Measurements from ENCODE around the gene NRGN. TPM values are rescaled to one million over a fixed set of nuclear protein-coding genes. Genes with fewer than 3 reads are reported as not detected.

The NRGN gene
- polyA plus RNA-seq, 1 donor = 2.1 TPM

DNA sequence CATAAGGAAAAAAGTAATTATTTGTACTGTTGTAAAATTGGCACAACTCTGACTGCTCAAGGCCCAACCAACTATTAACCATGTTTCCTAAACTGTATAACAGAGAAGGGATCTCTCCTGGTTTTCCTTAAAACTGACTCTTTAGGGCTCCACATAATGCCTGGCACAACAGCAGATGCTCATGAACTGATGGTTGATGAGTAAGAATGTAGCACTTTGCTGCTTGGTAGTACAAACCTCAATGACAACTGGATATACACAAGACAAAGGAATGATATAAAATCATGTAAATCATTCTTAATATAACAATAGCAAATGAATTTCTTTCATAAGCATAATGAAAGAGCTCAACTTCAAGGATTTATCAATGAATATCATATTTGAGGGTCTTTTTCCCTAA, 48.8 kb downstream of the NRGN start:
- no peak for DNase-seq
- H3K4me1 ChIP-seq (ENCODE audit: control insufficient read depth, insufficient read depth, low read length) = no peaks in the 10 kb centered on the region
- H3K36me3 ChIP-seq (ENCODE audit: control insufficient read depth, insufficient read depth, low read length) = no peaks in the 10 kb centered on the region
- no peaks in the 10 kb centered on the region for H3K27me3 ChIP-seq (ENCODE audit: control insufficient read depth, insufficient read depth, low read length)
- no peak overlapping the region for H3K4me3 ChIP-seq (ENCODE audit: low read length)
- H3K27ac ChIP-seq (ENCODE audit: low read length) = no peak overlapping the region
- no peaks in the 10 kb centered on the region for H3K9me3 ChIP-seq (ENCODE audit: control insufficient read depth, low read depth, low read length)

DNA sequence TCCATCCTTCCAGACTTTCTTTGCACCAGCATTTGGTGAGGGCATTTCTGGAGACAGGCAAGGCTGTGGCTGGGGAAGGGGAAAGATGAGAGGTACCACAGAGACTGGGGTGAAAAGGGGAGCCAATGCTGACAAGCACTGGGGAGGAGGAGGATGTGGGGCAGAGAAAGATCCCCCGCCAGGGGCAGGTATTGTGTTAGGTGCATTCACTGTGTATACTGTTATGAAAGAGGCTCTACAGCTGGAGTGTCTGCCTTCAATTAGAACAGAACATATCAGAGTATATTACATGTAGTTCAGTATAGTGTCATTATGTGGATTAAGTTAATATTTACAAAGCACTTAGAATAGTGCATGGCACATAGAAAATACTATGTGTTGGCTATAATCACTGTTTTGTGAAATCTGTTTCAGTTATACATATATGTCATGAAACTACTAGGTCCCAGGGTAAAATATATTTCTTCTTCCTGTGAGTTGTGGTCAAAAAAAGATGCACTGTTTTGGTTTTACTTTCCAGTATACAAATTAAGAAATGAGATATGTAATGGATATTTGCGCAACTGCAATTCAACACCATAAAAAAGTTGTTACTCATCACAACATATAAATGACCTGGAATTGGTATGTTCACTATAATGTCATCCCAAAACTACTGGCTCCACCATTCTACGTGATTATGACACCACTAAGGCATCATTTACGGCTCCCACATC, 52.0 kb downstream of the NRGN start:
- H3K9me3 ChIP-seq (ENCODE audit: control insufficient read depth, low read depth, low read length) = no peaks in the 10 kb centered on the region
- no peaks in the 10 kb centered on the region for H3K27me3 ChIP-seq (ENCODE audit: control insufficient read depth, insufficient read depth, low read length)
- no CpG with 5 or more reads among the region's 4 CpGs for WGBS (ENCODE audit: insufficient coverage, low lambda C conversion rate)
- no peaks in the 10 kb centered on the region for H3K4me1 ChIP-seq (ENCODE audit: control insufficient read depth, insufficient read depth, low read length)
- no peak overlapping the region for H3K4me3 ChIP-seq (ENCODE audit: low read length)
- H3K36me3 ChIP-seq (ENCODE audit: control insufficient read depth, insufficient read depth, low read length) = no peaks in the 10 kb centered on the region
- no peak overlapping the region for H3K27ac ChIP-seq (ENCODE audit: low read length)
- no peak for DNase-seq

DNA sequence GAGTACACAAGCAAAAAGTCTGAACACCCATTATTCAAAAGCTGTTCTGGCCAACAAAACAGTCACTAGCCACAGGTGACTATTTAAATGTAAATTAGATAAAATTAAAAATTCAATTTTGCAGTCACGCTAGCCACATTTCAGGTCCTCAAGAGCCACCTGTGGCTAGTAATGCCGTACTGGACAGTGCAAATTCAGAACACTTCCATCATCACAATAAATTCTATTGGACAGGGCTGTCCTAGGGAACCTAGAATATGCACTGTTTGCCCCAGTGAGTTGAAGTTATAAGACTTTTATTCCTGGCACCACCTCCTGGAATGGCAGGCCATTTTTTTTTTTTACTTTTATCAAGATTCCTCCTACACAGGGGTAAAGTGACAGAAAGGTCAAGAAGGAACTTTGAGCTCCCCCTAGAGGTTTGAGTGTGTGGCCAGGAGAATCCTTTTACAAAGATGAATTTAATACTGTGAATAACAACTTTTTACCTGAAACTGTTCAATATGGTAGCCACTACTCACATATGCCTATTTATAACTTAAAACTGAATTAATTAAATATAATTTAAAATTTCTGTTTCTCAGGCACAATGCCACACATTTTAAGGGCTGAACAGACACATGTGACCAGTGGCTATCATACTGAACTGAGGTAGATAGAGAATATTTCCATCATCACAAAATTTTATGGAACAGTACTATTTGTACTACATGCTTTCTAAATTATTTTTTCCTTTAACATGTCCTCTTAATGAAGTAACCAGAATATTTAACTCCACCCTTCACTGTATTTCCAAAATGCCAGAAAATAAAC, 53.9 kb downstream of the NRGN start:
- H3K36me3 ChIP-seq (ENCODE audit: control insufficient read depth, insufficient read depth, low read length) = no peaks in the 10 kb centered on the region
- no CpG with 5 or more reads among the region's 2 CpGs for WGBS (ENCODE audit: insufficient coverage, low lambda C conversion rate)
- H3K4me3 ChIP-seq (ENCODE audit: low read length) = no peak overlapping the region

DNA sequence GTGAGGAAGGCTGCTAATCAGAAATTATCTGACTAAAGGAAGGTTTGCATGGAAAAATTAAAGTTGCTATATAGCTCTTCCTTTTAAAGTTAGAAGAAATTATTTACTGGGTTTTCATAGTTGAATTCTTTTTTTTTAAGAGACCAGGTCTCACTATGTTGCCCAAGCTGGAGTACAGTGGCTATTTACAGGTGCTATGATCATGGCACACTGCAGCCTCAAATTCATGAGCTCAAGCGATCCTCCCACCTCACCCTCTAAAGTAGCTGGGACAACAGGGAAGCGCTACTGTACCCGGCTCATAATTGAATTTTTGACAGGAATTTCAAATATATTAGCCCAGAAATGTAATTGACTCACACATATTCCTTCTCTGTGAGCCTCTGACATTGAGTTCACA, 56.6 kb downstream of the NRGN start:
- Histone ChIP-seq H3K4me3 (ENCODE audit: low read length) (no peak overlapping the region), H3K36me3 (ENCODE audit: control insufficient read depth, insufficient read depth, low read length) (no peaks in the 10 kb centered on the region), H3K9me3 (ENCODE audit: control insufficient read depth, low read depth, low read length) (no peaks in the 10 kb centered on the region), H3K4me1 (ENCODE audit: control insufficient read depth, insufficient read depth, low read length) (no peaks in the 10 kb centered on the region), H3K27ac (ENCODE audit: low read length) (no peak overlapping the region), H3K27me3 (ENCODE audit: control insufficient read depth, insufficient read depth, low read length) (no peaks in the 10 kb centered on the region)
- no CpG with 5 or more reads among the region's 3 CpGs for WGBS (ENCODE audit: insufficient coverage, low lambda C conversion rate)
- no peak for DNase-seq

More for the DNA sequence above, 53.9 kb downstream of the NRGN start:
- Histone ChIP-seq H3K9me3 (ENCODE audit: control insufficient read depth, low read depth, low read length) (no peaks in the 10 kb centered on the region), H3K27ac (ENCODE audit: low read length) (no peak overlapping the region), H3K27me3 (ENCODE audit: control insufficient read depth, insufficient read depth, low read length) (no peaks in the 10 kb centered on the region), H3K4me1 (ENCODE audit: control insufficient read depth, insufficient read depth, low read length) (no peaks in the 10 kb centered on the region)
- DNase-seq = peak; percentile 16 to 32

Other genes starting within 250 kb of the NRGN start
- not detected for gene OR8B12, start 196.3 kb upstream of the NRGN start, polyA plus RNA-seq
- gene OR8A1, start 169.9 kb upstream of the NRGN start, polyA plus RNA-seq = not detected
- 0.03 TPM for gene PANX3, start 128.5 kb upstream of the NRGN start, polyA plus RNA-seq
- 45.3 TPM for gene TBRG1, start 117.1 kb upstream of the NRGN start, polyA plus RNA-seq
- gene SIAE, start 66.2 kb upstream of the NRGN start, polyA plus RNA-seq = 48.1 TPM
- gene SPA17, start 66.0 kb upstream of the NRGN start, polyA plus RNA-seq = 7.4 TPM
- gene VSIG2, start 12.3 kb downstream of the NRGN start, polyA plus RNA-seq = 5.0 TPM
- 15.0 TPM for gene ESAM, start 22.3 kb downstream of the NRGN start, polyA plus RNA-seq
- 23.2 TPM for gene MSANTD2, start 60.5 kb downstream of the NRGN start, polyA plus RNA-seq
- 17.3 TPM for gene ROBO3, start 125.5 kb downstream of the NRGN start, polyA plus RNA-seq
- 5.1 TPM for gene ROBO4, start 157.9 kb downstream of the NRGN start, polyA plus RNA-seq
- gene HEPN1, start 179.3 kb downstream of the NRGN start, polyA plus RNA-seq = not detected
- gene HEPACAM, start 196.1 kb downstream of the NRGN start, polyA plus RNA-seq = 0.04 TPM
- gene CCDC15, start 214.3 kb downstream of the NRGN start, polyA plus RNA-seq = 2.5 TPM

All from large intestine (tissue), 3 donors.